GM19395 (cell line): ENCODE measurements around the gene GALNT18.

Experiments used
- ATAC-seq: cut with Tn5 transposase; IDR thresholded peaks from one replicate; pipeline ENCODE4 v1.9.1; 2021; ENCODE audit warnings: mild to moderate bottlenecking, moderate library complexity; ENCODE audit not compliant: unreplicated experiment

The GALNT18 gene

DNA sequence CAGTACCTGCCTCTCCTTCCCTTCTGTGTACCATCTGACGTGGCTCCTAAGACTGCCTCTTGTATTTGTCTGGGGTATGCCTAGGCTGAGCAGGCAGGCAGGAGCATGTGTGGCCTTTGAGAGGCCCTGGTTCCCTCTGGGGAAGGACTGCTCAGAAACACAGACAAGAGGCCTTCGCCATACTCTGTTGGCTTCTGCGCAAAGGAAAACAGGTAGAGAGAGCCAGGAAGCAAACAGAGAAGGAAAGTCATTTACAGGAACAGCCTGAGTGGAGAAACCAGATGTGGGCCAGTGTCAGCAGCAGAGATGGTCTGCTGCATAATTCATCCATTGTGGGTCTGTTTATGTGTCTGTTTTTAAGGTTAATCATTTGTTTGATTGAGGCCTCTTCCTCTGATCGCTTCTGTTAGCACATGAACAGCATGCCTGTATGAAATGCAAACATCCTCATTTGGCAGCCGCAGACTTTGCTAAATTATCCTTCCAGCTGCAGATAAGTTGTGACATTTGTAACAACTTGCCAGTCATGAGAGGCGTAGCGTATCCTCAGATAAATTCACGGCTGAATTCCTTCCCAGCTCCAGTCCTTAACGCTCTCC lies 119.4 kb downstream of the GALNT18 start:
- ATAC-seq: no peak

- no peak for ATAC-seq
Observed at GRCh38 chr11:11501546-11502262, 120.1 kb downstream of the GALNT18 start.

GRCh38 chr11:11500744-11501487 lies 120.9 kb downstream of the GALNT18 start:
- ATAC-seq: no peak

GRCh38 chr11:11499300-11499699 lies 122.5 kb downstream of the GALNT18 start:
- ATAC-seq: no peak

GRCh38 chr11:11498195-11498594 lies 123.6 kb downstream of the GALNT18 start:
- ATAC-seq: no peak

DNA sequence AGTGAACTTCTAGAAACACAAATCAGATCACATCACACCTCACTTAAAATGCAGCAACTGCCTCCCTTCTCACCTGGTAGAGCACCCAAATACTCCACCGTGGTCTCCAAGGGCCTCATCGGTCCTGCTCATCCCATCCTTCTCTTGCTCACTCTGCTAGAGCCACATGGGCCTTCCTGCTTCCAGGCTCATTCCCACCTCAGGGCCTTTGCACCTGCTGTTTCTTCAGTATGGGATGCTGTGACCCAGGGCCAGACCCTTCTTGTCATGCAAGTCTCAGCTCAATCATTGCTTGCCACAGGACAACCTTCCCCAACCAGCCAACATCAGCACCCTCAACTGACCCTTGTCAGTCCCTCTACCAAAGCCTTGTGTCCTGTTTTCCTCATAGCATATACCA lies 124.9 kb downstream of the GALNT18 start:
- no peak for ATAC-seq

DNA sequence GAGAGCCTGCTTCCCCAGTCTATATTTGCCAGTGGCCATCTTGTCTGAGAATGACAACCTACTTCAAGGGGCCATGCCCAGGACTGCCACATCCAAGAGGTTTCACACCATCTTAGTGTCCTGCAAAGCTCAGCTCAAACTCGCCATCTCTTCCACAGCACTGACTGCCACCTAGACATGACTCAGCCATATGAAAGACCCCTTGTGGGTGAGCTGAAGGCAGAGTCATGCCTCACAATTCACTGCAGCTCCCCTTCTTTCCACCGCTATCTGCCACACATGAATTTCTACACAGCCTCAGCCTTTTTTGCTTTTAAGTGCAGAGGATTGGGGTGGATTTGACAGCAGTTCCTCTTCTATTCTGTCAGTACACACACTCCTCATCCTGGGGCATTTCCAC lies 127.5 kb downstream of the GALNT18 start:
- ATAC-seq: no peak

DNA sequence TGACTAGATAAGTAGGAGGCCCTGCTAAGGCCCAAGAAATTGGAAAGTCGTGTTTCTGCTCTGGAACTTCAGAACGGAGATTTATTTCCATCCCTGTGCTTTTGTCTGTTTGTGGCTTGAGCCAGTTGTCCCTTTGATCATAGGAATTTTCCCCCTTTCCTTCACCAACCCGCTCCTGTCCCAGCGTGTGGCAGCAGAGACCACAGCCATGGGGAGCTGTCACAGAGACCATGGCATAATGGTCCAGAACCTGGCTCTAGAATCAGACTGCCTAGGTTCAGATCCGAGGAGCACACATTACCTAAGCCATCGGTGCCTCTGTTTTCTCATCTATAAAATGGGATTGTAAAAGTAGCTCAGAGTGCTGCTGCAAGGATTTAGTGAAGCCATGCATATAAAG lies 128.1 kb downstream of the GALNT18 start:
- ATAC-seq: no peak

GRCh38 chr11:11491589-11491988 lies 130.2 kb downstream of the GALNT18 start:
- ATAC-seq: no peak

DNA sequence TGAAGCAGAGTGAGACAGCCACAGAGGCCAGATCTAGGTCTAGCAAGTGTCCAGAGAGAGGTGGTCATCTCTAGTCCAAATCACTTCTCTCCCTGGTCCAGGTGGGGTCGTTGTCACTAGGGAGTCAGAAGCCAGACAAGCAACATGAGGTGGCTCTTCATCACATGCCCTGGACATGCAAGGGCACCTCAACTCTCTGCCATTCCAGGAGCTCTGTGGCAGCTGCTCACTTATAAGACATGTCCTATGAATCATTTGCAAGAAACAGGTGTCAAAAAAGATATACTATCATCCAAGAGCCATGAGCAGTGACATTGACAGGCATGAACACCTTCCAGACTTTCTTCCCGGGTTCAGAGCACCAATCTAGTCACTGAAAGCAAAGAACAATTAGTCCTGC lies 130.8 kb downstream of the GALNT18 start:
- ATAC-seq: no peak

DNA sequence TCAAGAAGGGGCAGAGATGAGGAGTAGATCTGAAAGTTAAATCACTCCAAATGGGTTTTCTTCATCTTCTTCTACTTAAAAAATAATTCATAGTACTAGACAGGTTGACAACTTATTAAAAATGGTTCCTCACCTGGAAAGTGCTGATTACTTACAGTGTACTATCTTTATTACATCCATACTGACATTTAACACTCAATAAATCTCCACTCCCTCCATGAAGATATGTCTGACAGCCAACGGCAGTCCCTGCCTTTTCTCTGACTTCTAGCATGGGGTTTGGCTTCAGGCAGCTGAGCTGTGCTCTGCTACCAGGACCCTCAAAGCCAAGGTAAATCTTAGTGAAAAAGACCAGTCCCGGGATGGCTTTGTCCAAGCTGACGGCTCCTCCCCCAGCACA lies 135.4 kb downstream of the GALNT18 start:
- ATAC-seq: no peak

DNA sequence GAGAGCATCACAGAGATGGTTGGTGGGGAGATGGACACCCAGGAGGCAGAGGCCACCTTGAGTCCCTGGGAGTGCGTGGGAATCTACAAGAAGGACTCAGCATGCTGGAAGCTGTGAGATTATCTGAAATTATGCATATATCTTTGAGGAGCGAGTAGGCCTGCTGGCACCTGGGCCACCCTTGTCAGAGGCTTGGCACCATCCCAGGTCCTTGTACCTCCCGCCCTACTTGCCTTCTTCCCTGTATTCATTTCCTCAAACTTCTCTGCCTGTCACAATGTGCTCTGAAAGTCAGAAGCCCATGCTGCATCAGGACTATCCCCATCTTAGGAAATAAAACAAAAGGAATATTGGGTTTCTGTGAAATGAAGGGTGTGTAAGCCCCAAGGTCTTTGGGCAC lies 135.8 kb downstream of the GALNT18 start:
- no peak for ATAC-seq

- no peak for ATAC-seq
Observed at GRCh38 chr11:11483627-11484026, 138.2 kb downstream of the GALNT18 start.

GRCh38 chr11:11482730-11483129 lies 139.1 kb downstream of the GALNT18 start:
- no peak for ATAC-seq

- no peak for ATAC-seq
Observed at GRCh38 chr11:11481371-11481770, 140.4 kb downstream of the GALNT18 start.

GRCh38 chr11:11480971-11481370 lies 140.8 kb downstream of the GALNT18 start:
- no peak for ATAC-seq

DNA sequence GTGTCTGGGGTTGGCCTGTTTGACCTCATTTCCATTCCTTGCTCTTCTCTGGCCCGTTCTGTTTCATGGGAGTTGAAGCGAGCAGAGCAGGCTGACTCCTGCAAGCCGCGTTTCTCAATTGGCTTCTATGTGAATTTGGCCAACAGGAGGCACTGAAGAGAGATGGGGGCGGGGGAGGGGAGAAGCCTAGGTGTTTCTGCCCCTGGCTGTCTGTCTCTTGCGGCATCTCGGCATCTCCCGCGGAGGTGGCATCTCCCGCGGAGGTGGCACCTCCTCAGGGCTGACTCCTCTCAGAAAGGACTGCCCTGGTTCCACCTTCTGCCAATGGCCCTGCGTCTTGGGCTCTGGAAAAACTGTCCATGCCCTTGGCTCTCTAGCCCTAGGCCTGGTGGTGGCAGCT lies 143.1 kb downstream of the GALNT18 start:
- ATAC-seq: no peak

DNA sequence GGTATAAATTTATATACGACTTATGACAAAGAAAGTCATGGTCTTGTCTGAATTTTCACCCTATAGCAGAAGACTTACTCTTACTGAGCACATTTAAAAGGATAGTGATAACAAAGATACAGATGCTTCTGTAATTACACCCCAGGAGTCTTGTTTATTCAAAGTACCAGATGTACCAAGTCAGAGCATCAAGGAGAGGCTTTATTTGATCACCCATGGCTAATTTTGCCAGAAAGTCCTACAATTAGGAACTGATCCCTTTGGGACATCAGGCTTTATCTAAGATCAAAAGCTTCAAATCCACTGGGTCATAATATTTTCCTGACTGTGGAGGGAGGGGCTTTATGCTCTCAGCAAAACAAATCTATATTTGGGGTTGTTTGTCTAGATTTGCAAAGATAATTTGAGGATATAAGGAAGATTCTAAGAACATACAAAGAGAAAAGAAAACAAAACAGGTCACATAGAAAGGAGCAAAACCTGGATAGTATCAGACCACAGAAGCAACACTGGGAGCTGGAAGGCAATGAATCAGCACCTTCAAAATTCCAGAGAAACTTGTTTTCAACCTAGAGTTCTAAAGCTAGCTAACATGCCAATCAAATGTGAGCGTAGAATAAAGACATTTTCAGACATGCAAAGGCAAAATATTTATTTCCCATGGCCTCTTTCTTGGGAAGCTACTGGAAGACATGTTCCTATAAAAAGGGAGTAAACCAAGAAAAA lies 143.9 kb downstream of the GALNT18 start:
- ATAC-seq: no peak

DNA sequence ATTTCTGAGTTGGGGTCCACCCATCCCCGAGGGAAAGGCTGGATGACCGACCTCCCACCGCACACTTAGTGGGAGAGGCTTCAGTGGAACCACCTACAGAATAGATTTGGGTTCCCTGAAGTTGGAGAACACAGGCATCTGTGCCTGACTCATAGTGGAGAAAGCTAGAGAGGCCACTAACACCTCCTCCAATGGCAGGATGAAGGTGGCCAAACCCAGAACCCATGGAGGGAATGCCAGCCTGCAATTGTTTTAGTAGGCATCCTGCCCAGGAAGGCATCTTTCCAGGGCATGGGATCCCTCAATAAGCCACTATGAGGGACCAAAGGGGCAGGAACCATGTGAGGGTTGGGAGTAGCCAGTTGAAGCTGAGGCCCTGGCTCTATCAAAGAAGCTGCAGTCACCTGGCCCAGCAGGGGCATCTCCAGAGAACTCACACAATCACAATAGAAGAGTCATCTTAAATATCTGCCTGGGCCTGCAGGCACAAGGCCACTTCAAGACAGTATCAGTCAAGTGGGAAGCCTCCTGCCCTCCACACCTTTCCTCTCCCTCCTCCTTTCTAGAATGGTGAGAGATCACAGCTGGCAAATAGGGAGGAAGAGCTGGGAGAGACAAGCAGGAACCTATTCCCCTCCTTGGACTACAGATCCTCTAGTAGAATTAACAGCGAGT lies 144.7 kb downstream of the GALNT18 start:
- ATAC-seq: no peak

GRCh38 chr11:11476499-11476898 lies 145.3 kb downstream of the GALNT18 start:
- ATAC-seq: no peak

GRCh38 chr11:11472106-11472505 lies 149.7 kb downstream of the GALNT18 start:
- no peak for ATAC-seq
